ENCODE results near the gene TMEM72.
A peak's percentile ranks its signal among the peaks of the same experiment; 100 is the strongest.

Gene TMEM72

DNA sequence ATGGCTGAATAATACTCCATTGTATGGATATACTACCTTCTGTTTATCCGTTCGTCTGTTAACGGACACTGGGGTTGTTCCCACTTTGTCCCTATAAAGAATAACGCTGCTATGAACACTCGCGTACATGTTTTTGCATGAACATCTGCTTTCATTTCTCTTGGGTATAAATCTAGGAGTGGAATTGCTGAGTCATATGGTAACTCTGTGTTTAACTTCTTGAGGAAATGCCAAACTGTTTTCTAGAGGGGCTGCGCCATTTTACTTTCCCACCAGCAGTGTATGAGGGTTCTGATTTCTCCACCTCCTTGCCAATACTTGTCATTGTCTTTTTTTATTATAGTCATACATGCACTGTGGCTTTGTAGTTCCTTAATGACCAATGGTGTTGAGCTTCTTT lies 27.8 kb downstream of the TMEM72 start:
- H3K27ac ChIP-seq (ENCODE audit: poor library complexity, severe bottlenecking): no peak overlapping the region
- TF ChIP-seq, protein P1, sequence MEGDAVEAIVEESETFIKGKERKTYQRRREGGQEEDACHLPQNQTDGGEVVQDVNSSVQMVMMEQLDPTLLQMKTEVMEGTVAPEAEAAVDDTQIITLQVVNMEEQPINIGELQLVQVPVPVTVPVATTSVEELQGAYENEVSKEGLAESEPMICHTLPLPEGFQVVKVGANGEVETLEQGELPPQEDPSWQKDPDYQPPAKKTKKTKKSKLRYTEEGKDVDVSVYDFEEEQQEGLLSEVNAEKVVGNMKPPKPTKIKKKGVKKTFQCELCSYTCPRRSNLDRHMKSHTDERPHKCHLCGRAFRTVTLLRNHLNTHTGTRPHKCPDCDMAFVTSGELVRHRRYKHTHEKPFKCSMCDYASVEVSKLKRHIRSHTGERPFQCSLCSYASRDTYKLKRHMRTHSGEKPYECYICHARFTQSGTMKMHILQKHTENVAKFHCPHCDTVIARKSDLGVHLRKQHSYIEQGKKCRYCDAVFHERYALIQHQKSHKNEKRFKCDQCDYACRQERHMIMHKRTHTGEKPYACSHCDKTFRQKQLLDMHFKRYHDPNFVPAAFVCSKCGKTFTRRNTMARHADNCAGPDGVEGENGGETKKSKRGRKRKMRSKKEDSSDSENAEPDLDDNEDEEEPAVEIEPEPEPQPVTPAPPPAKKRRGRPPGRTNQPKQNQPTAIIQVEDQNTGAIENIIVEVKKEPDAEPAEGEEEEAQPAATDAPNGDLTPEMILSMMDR (IDR thresholded peaks at IDR 0.05; ENCODE audit: poor library complexity, severe bottlenecking): no peak
- no peak overlapping the region for H3K4me3 ChIP-seq (ENCODE audit: severe bottlenecking)
- no peaks in the 10 kb centered on the region for H3K36me3 ChIP-seq (ENCODE audit: low read depth)
- no peaks in the 10 kb centered on the region for H3K27me3 ChIP-seq (ENCODE audit: insufficient read depth, poor library complexity, severe bottlenecking)
- no peaks in the 10 kb centered on the region for H3K4me1 ChIP-seq (ENCODE audit: insufficient read depth, poor library complexity, severe bottlenecking)
- DNase-seq (ENCODE audit: low spot score) (no peak), ATAC-seq (ENCODE audit: low read depth) (no peak)
- no peaks in the 10 kb centered on the region for H3K9me3 ChIP-seq (ENCODE audit: severe bottlenecking)

DNA sequence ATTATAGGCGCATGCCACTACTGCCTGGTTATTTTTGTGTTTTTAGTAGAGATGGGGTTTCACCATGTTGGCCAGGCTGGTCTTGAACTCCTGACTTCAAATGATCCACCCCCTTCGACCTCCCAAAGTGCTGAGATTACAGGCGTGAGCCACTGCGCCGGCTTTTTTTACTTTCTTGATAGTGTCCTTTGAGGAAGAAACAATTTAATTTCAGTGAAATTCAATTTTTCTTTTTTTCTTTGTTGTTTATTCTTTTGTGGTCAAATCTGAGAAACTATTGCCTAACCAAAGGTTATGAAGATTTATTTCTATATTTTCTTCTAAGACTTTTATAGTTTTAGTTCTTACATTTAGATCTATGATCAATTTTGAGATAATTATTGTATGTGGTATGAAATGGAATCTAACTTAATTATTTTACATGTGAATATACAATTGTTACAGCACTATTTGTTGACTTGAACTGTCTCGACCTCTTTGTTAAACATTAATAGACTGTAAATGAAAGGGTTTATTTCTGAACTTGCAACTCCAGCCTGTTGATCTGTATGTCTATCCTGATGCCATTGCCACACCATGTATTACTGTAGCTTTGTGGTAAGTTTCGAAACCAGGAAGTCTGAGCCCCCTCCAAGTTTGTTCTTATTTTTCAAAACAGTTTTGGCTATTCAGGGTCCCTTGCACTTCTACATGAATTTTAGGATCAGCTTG lies 28.7 kb downstream of the TMEM72 start:
- TF ChIP-seq, protein P1 (IDR thresholded peaks at IDR 0.05; ENCODE audit: poor library complexity, severe bottlenecking): no peak
- Histone ChIP-seq H3K27me3 (ENCODE audit: insufficient read depth, poor library complexity, severe bottlenecking) (no peaks in the 10 kb centered on the region), H3K27ac (ENCODE audit: poor library complexity, severe bottlenecking) (no peak overlapping the region), H3K9me3 (ENCODE audit: severe bottlenecking) (no peaks in the 10 kb centered on the region), H3K4me1 (ENCODE audit: insufficient read depth, poor library complexity, severe bottlenecking) (no peaks in the 10 kb centered on the region), H3K4me3 (ENCODE audit: severe bottlenecking) (no peak overlapping the region), H3K36me3 (ENCODE audit: low read depth) (no peaks in the 10 kb centered on the region)
- ATAC-seq (ENCODE audit: low read depth) (no peak), DNase-seq (ENCODE audit: low spot score) (no peak)

DNA sequence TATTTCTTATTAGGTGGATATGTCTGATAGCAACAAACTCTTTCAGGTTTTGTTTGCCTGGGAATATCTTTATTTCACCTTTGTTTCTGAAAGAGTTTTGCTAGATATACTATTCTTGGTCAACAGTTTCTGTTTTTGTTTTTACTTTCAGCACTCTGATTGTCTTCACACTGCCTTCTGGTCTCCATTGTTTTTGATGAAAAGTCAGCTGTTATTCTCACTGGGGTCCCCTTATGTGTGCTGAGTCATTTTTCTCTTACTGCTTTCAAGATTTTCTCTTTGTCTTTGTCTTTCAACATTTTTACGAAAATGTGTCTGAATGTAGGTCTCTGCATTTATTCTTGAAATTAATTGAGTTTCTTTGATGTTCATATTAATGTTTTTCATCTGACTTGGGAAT lies 33.2 kb downstream of the TMEM72 start:
- Histone ChIP-seq H3K4me3 (ENCODE audit: severe bottlenecking) (no peak overlapping the region), H3K27ac (ENCODE audit: poor library complexity, severe bottlenecking) (no peak overlapping the region), H3K4me1 (ENCODE audit: insufficient read depth, poor library complexity, severe bottlenecking) (no peaks in the 10 kb centered on the region), H3K9me3 (ENCODE audit: severe bottlenecking) (no peaks in the 10 kb centered on the region), H3K27me3 (ENCODE audit: insufficient read depth, poor library complexity, severe bottlenecking) (no peaks in the 10 kb centered on the region), H3K36me3 (ENCODE audit: low read depth) (no peaks in the 10 kb centered on the region)
- no peak for DNase-seq (ENCODE audit: low spot score)
- no peak for ATAC-seq (ENCODE audit: low read depth)
- TF ChIP-seq, protein P1 (IDR thresholded peaks at IDR 0.05; ENCODE audit: poor library complexity, severe bottlenecking): no peak

DNA sequence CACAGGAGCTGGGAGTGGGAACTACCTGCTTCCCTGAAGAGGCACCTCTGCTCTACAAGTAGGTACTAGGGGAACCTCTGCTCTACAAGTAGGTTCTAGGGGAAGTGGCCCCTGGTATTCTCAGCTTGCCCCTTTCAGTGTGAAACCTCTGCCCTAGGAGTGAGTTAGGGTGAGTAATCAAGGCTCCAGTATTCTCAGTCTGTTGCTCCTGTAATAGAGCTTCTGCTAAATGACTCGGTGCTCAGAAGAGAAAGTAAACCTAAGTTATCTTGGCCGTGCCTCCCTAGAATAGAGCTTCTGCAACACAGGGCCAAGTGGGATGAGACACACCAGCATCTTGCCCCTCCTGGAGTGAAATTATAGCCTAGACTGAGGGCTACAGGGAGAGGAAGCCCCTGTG lies 35.1 kb downstream of the TMEM72 start:
- TF ChIP-seq, protein P1 (IDR thresholded peaks at IDR 0.05; ENCODE audit: poor library complexity, severe bottlenecking): no peak
- Histone ChIP-seq H3K27ac (ENCODE audit: poor library complexity, severe bottlenecking) (no peak overlapping the region), H3K4me3 (ENCODE audit: severe bottlenecking) (no peak overlapping the region), H3K27me3 (ENCODE audit: insufficient read depth, poor library complexity, severe bottlenecking) (no peaks in the 10 kb centered on the region), H3K9me3 (ENCODE audit: severe bottlenecking) (no peaks in the 10 kb centered on the region), H3K36me3 (ENCODE audit: low read depth) (no peaks in the 10 kb centered on the region), H3K4me1 (ENCODE audit: insufficient read depth, poor library complexity, severe bottlenecking) (no peaks in the 10 kb centered on the region)
- DNase-seq (ENCODE audit: low spot score): no peak
- peak; percentile 44 for ATAC-seq (ENCODE audit: low read depth)

DNA sequence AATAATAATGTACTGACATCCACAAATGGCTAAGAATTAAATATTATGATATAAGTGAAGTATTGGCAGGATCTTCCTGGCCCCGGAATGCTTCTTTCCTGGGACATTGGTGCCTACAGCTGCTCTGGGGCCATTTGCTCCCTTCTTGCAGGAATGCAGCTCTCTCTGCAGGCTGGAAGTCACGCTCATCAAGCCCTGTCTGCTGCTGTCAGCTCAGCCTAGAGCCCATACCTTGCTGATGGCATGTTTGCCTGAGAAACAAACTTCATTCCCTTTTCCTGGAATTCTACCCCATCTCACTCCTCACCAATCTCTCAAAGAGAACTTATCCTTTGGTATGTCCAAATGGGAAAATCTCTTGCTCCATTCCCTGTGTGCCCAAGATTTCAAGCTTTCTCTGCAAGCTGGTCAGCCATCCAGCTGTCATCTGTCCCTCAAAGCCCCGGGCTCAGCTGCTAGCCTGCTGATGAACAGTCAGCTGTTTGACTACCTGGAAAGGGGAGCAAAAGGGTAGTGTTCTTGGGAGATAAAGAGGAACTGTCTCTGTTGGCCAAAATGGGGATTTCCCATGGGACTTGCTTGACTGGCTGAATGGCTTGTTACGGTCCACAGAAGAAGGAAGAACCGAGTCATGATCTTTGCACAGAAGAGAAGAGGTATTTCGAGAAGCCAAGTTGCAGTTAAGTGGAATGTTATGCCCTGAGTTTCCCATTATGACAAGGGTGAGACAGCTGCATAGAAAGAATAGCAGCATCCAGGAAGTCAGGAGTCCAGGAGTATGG lies 36.4 kb downstream of the TMEM72 start:
- TF ChIP-seq, protein P1 (IDR thresholded peaks at IDR 0.05; ENCODE audit: poor library complexity, severe bottlenecking): no peak
- Histone ChIP-seq H3K27me3 (ENCODE audit: insufficient read depth, poor library complexity, severe bottlenecking) (no peaks in the 10 kb centered on the region), H3K4me1 (ENCODE audit: insufficient read depth, poor library complexity, severe bottlenecking) (no peaks in the 10 kb centered on the region), H3K4me3 (ENCODE audit: severe bottlenecking) (no peak overlapping the region), H3K36me3 (ENCODE audit: low read depth) (no peaks in the 10 kb centered on the region), H3K9me3 (ENCODE audit: severe bottlenecking) (no peaks in the 10 kb centered on the region), H3K27ac (ENCODE audit: poor library complexity, severe bottlenecking) (no peak overlapping the region)
- DNase-seq (ENCODE audit: low spot score) (no peak), ATAC-seq (ENCODE audit: low read depth) (no peak)
